Measurements from ENCODE around the gene COL4A4.
"Not testable (repeated sequence)": the region's sequence is repeated elsewhere in the genome, so short reads cannot be mapped to it uniquely, and the experiment has no call there.

COL4A4 gene

DNA sequence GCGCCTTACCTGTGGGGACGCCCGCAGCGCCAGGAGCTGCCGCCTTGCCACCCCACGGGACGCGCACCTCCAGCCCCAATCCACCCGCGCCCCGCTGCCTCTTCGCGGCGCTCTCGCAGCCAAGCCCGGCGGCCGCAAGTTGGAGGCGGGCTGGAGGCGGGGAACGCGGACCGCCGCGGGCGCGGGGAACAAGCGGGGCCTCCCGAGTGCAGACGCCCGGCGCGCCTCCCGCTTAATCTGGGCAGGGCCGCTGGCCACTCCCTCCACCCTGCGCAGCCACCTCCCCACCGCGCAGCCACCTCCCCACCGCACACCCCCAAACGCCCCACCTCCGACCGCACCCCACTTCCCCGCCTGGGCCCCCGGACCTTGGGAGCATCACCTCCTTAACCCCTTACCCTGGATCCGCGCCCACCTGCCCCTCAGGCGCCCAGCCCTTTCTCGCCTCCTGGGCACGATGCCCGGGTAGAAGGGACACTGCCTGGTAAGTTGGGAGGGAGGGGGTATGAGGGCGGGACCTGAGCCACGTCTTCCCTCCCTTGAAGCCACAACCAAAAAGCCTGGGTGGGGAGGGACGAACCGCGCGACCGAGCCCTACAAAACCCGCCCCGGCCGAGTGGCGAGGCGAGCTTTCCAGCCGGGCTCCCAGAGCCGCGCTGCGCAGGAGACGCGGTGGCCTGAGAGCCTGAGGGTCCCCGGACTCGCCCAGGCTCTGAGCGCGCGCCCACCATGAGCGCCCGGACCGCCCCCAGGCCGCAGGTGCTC lies at the start of gene COL4A4, which contains the start of gene COL4A3:
TSS of gene COL4A4 (minus strand) at position 208 of the 765 bp plus-strand sequence. CDS start 16,722 bp downstream, outside the sequence.
TSS of gene COL4A3 (plus strand) at position 627 of the 765 bp plus-strand sequence. CDS start at position 730, 103 bp downstream.
- DNase-seq (ENCODE audit: low read depth): no peak

- DNase-seq (ENCODE audit: low read depth): no peak
Measured at GRCh38 chr2:227207573-227207972, 43.6 kb upstream of the COL4A4 start.

DNA sequence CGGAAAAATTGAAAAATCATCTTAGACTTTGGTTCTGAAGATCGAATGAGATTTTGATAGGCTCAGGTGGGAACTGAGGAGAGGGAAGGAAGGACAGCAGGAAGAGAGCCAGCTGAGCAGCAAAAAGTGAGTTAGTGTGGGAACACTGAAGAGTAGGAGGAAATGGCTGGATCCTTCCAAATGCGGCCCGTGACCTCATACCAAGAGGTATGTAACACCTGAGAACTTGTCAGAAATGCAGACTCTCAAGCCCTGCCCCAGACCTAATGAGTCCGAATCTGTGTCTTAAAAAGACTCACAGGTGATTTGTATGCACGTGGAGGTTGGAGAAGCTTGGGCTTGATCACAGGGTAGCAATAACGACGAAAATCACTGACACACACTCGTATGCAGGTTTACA lies 42.4 kb upstream of the COL4A4 start:
- DNase-seq (ENCODE audit: low read depth): no peak

- no peak for DNase-seq (ENCODE audit: low read depth)
Measured at GRCh38 chr2:227205701-227206100, 41.7 kb upstream of the COL4A4 start.

DNA sequence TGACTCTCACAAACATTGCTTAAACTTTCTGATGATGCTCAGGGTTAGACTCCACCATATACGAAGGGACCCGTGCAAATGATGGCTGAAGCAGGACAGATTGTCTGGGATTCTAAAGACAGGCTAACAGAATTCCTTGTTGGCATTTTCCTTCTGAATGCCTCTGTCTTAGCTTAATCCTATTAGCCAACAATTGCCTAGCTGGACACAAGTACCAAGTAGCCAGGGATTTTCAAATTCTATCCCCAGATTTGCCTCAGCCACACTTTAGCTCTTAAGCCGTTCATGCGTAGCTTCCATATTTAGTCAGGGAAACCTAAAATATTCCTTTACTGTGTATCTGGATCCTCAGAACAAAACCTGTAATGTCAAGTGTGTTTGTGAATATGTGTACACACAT lies 40.4 kb upstream of the COL4A4 start:
- no peak for DNase-seq (ENCODE audit: low read depth)

GRCh38 chr2:227201771-227202170 lies 37.8 kb upstream of the COL4A4 start:
- DNase-seq (ENCODE audit: low read depth): no peak

GRCh38 chr2:227198866-227199265 lies 34.9 kb upstream of the COL4A4 start:
- no peak for DNase-seq (ENCODE audit: low read depth)

- no peak for DNase-seq (ENCODE audit: low read depth)
Measured at GRCh38 chr2:227194219-227194618, 30.2 kb upstream of the COL4A4 start.

DNA sequence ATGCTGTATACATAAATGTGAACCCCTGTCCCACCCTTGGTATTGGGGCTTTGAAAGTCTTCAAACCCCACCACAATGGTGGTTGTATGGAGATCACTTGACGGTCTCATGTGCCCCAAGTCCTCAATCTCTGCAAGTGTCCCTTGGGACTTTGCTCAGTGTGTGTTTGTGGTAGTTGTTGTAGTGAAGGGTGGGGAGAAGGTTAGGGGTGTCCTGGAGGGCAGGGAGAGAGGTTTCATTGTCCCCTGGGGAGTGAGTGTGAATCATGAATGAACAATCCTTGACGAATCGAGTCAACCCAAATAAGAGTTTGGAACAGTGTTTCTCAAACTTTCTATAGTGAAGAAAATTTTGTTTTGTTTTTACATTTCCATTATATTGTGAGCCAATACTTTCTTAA lies 28.5 kb upstream of the COL4A4 start:
- no peak for DNase-seq (ENCODE audit: low read depth)

- no peak for DNase-seq (ENCODE audit: low read depth)
Measured at GRCh38 chr2:227191367-227191766, 27.4 kb upstream of the COL4A4 start.

GRCh38 chr2:227188292-227188691 lies 24.3 kb upstream of the COL4A4 start:
- no peak for DNase-seq (ENCODE audit: low read depth)

- no peak for DNase-seq (ENCODE audit: low read depth)
Measured at GRCh38 chr2:227186751-227187150, 22.7 kb upstream of the COL4A4 start.

DNA sequence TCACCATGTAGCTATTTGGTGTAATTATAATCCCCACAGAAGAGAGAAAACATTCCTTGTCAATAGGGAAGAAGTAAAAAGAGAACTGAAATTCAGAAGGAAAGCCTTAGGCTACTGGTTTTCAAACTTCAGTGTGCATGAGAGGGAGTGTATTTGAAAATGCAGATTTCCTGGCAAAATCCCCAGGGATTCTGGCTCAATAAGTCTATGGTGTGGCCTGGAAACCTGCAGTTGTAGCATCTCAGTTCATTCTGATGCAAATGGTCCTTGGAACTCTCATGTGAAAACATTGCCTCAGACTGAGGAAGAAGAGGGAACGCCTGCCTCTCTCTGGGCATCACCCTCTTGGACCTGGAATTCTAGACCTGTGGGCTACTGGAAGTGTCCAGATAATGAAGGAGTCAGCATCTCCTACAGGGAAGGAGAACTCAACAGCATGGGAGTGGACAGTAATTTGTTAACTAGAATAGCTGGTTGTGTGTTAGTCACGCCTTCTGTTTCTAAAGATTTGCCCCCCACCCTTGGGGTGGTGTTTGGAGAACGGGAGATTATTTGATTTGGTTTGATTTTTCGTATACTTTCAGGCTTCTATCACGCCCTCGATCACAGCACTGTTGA lies 21.7 kb upstream of the COL4A4 start:
- DNase-seq (ENCODE audit: low read depth): no peak

GRCh38 chr2:227183657-227184367 lies 19.8 kb upstream of the COL4A4 start:
- no peak for DNase-seq (ENCODE audit: low read depth)

GRCh38 chr2:227182765-227183164 lies 18.8 kb upstream of the COL4A4 start:
- DNase-seq (ENCODE audit: low read depth): no peak

- no peak for DNase-seq (ENCODE audit: low read depth)
Measured at GRCh38 chr2:227180770-227181169, 16.8 kb upstream of the COL4A4 start.

- no peak for DNase-seq (ENCODE audit: low read depth)
Measured at GRCh38 chr2:227179988-227180685, 16.1 kb upstream of the COL4A4 start.

- DNase-seq (ENCODE audit: low read depth): no peak
Measured at GRCh38 chr2:227177592-227178336, 13.8 kb upstream of the COL4A4 start.

DNA sequence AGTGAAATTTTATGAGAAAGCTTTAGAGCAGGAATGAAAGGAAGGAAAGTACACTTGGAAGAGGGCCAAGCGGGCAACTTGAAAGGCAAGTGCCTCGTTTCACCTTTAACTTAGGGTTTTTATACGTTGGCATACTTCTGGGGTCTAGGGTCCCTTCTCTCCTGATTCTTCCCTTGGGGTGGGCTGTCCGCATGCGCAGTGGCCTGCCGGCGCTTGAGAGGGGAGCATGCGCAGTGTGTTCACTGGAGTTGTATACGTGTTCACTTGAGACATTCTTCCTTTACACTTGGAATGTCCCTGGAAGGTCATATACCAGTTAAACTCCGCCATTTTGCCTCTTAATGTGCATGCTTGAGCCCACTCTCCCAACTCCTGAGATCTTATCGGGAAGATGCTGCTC lies 7.8 kb upstream of the COL4A4 start:
- not testable (repeated sequence) for DNase-seq (ENCODE audit: low read depth)

DNA sequence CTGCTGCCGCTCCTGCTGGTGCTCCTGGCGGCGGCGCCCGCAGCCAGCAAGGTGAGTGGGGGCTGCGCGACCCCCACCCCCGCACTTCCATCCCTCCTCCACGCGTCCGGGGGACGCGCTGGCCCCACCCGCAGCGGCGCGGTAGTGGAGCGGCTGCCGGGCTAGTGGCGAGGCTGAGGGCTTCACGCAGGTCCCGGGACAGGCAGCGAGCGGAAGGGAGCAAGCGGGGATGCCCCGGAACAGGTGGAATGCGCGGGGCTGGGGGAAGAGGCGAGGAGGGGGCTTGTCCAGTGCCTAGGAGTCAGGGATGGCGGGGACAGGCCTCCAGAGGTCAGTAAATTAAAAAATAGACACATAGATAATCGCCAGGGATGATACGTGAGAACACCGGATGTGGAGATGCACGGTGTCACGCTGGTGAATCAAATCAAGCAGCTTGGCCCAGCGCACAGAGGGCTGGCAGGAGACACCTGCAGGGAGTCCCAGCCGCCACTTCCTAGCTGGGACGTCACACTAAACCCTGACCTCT lies 822 bp upstream of the COL4A4 start:
- no peak for DNase-seq (ENCODE audit: low read depth)

- DNase-seq (ENCODE audit: low read depth): no peak
Measured at GRCh38 chr2:227163485-227163997, 464 bp downstream of the COL4A4 start.
